Neural crest cell (in vitro differentiated cells): ENCODE data around the gene SSNA1. TPM values are rescaled to one million over a fixed set of nuclear protein-coding genes. Genes with fewer than 3 reads are reported as not detected.

Experiments
- DNase-seq: peaks from one replicate; pipeline ENCODE4 v3.0.0; 2021; ENCODE audit warnings: low read depth, mixed read lengths, low spot score
- H3K27ac Mint-ChIP-seq: one replicate; pipeline ENCODE4 v1.8.0; 2021; ENCODE audit warnings: mild to moderate bottlenecking, mixed read lengths; ENCODE audit not compliant: unreplicated experiment
- H3K27me3 Mint-ChIP-seq: 2 replicates; pipeline ENCODE4 v1.8.0; 2021; ENCODE audit warnings: low read depth, mild to moderate bottlenecking, mixed read lengths
- H3K36me3 Mint-ChIP-seq: 2 replicates; pipeline ENCODE4 v1.8.0; 2021; ENCODE audit warnings: low read depth, mild to moderate bottlenecking, mixed read lengths
- H3K4me1 Mint-ChIP-seq: 2 replicates; pipeline ENCODE4 v1.8.0; 2021; ENCODE audit warnings: mixed read lengths
- H3K4me3 Mint-ChIP-seq: one replicate; pipeline ENCODE4 v1.8.0; 2021; ENCODE audit warnings: mild to moderate bottlenecking, mixed read lengths
- H3K9me3 Mint-ChIP-seq: 2 replicates; pipeline ENCODE4 v1.8.0; 2021; ENCODE audit warnings: mixed read lengths
- total RNA-seq: library from RNA; stranded (reverse); gene quantifications from 2 replicates; pipeline ENCODE4 v1.2.1, GENCODE V29; 2021
- TF ChIP-seq, protein P1 (sequence below): fragments of 200-600 bp; sonication (generic); conservative IDR thresholded peaks from 2 replicates; pipeline ENCODE4 v1.5.0; 2021; ENCODE audit warnings: antibody characterized with exemption, mild to moderate bottlenecking

The SSNA1 gene
- total RNA-seq, 1 donor from 2014 or later, result 66.4 TPM

GRCh38 chr9:137185921-137186320, 2.6 kb upstream of the SSNA1 start:
- TF ChIP-seq, protein P1, sequence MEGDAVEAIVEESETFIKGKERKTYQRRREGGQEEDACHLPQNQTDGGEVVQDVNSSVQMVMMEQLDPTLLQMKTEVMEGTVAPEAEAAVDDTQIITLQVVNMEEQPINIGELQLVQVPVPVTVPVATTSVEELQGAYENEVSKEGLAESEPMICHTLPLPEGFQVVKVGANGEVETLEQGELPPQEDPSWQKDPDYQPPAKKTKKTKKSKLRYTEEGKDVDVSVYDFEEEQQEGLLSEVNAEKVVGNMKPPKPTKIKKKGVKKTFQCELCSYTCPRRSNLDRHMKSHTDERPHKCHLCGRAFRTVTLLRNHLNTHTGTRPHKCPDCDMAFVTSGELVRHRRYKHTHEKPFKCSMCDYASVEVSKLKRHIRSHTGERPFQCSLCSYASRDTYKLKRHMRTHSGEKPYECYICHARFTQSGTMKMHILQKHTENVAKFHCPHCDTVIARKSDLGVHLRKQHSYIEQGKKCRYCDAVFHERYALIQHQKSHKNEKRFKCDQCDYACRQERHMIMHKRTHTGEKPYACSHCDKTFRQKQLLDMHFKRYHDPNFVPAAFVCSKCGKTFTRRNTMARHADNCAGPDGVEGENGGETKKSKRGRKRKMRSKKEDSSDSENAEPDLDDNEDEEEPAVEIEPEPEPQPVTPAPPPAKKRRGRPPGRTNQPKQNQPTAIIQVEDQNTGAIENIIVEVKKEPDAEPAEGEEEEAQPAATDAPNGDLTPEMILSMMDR, result no peak
- no peak for DNase-seq
- H3K36me3 Mint-ChIP-seq, result no peaks in the 10 kb centered on the region
- no peak overlapping the region for H3K27ac Mint-ChIP-seq
- peak overlapping the region; percentile 90 for H3K4me3 Mint-ChIP-seq
- peaks cover 21% of the 10 kb centered on the region for H3K4me1 Mint-ChIP-seq
- H3K9me3 Mint-ChIP-seq, result no peaks in the 10 kb centered on the region
- no peaks in the 10 kb centered on the region for H3K27me3 Mint-ChIP-seq

DNA sequence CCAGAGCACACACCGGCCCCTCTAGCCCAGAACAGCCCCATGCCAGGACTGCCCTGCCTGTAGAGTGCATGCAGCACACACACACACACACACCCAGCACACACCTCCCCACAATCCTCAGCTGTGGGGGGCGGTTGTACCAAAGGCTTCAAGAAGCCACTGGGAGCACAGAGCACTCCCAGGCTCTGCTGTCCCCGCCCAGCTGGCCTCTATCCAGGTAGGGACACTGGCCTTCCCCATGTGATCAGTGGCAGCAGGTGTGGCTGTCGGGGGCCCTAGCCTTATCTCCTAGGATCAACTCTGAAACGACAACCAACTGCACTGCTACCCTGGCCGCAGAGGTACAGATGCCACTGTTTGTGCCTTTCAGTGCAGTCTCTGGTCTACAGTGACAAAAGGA, 2.1 kb upstream of the SSNA1 start:
- TF ChIP-seq, protein P1, result no peak
- H3K27ac Mint-ChIP-seq, result no peak overlapping the region
- DNase-seq, result no peak
- H3K27me3 Mint-ChIP-seq, result no peaks in the 10 kb centered on the region
- H3K36me3 Mint-ChIP-seq, result no peaks in the 10 kb centered on the region
- H3K4me3 Mint-ChIP-seq, result peak overlapping the region; percentile 90
- no peaks in the 10 kb centered on the region for H3K9me3 Mint-ChIP-seq
- peaks cover 21% of the 10 kb centered on the region for H3K4me1 Mint-ChIP-seq

GRCh38 chr9:137187386-137187785, 1.1 kb upstream of the SSNA1 start:
- TF ChIP-seq, protein P1, result no peak
- Mint-ChIP-seq H3K27me3 (no peaks in the 10 kb centered on the region), H3K9me3 (no peaks in the 10 kb centered on the region), H3K4me3 (peak overlapping the region; percentile 90), H3K36me3 (no peaks in the 10 kb centered on the region), H3K4me1 (peaks cover 21% of the 10 kb centered on the region), H3K27ac (no peak overlapping the region)
- DNase-seq, result no peak

DNA sequence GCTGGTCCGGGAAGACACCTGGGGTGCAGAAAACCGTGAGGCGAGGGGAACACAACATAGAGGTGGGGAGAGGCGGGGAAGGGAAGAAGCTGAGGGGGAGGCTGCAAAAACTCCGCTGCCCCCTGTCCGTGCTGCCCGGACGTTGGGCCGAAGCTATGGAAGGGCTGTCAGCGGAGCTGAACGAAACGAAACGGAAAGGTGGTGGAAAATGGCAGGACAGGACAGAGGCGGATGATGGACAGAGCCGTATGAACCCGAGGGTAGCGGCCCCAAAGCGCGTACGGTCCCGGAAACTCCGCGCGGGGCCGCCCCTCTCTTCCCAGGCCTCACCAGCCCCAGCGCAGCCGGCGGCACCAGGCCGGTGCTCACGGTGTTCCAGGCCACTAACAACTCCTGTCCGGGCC, 388 bp upstream of the SSNA1 start:
- TF ChIP-seq, protein P1, result no peak
- Mint-ChIP-seq H3K9me3 (no peaks in the 10 kb centered on the region), H3K27ac (peak overlapping the region; percentile 81), H3K27me3 (no peaks in the 10 kb centered on the region), H3K4me3 (peak overlapping the region; percentile 90), H3K36me3 (no peaks in the 10 kb centered on the region), H3K4me1 (peaks cover 21% of the 10 kb centered on the region)
- DNase-seq, result no peak

GRCh38 chr9:137189297-137190295, 1.1 kb downstream of the SSNA1 start:
- Mint-ChIP-seq H3K27ac (peak overlapping the region; percentile 98), H3K4me1 (peaks cover 21% of the 10 kb centered on the region), H3K4me3 (peak overlapping the region; percentile 96), H3K9me3 (no peaks in the 10 kb centered on the region), H3K27me3 (no peaks in the 10 kb centered on the region), H3K36me3 (no peaks in the 10 kb centered on the region)
- TF ChIP-seq, protein P1, result no peak
- DNase-seq, result no peak
